ENCODE results near the gene SAP30. TPM values are rescaled to one million over a fixed set of nuclear protein-coding genes. Genes with fewer than 3 reads are reported as not detected.

SAP30 gene
- total RNA-seq, 4 donors from 2014 or later: 36.5 to 53.4 (median 41.9) TPM

DNA sequence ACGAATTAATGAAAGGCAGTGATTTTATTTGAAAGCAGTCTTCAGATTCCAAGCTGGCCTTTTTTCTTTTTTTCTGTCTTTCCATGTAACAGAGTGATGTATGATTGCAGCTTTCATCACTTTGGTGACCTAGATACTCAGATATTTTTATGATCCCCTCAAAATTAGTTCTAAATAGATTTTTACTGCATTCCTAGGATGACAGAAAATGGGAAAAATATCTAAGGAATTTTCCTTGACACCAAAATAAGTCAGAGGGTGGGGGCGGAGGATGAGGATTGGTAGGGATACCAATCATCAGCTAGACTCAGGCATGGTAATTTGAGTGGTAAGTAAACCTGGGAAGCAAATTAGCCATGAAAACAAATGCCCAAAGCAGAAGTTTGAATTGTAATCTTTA, 24.7 kb upstream of the SAP30 start:
- no peaks in the 10 kb centered on the region for H3K9me3 ChIP-seq
- no peak overlapping the region for H3K27ac ChIP-seq
- no peak overlapping the region for H3K4me3 ChIP-seq
- H3K4me1 ChIP-seq: no peaks in the 10 kb centered on the region
- H3K36me3 ChIP-seq: no peaks in the 10 kb centered on the region
- TF ChIP-seq, protein P1, sequence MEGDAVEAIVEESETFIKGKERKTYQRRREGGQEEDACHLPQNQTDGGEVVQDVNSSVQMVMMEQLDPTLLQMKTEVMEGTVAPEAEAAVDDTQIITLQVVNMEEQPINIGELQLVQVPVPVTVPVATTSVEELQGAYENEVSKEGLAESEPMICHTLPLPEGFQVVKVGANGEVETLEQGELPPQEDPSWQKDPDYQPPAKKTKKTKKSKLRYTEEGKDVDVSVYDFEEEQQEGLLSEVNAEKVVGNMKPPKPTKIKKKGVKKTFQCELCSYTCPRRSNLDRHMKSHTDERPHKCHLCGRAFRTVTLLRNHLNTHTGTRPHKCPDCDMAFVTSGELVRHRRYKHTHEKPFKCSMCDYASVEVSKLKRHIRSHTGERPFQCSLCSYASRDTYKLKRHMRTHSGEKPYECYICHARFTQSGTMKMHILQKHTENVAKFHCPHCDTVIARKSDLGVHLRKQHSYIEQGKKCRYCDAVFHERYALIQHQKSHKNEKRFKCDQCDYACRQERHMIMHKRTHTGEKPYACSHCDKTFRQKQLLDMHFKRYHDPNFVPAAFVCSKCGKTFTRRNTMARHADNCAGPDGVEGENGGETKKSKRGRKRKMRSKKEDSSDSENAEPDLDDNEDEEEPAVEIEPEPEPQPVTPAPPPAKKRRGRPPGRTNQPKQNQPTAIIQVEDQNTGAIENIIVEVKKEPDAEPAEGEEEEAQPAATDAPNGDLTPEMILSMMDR (IDR thresholded peaks at IDR 0.05): no peak
- TF ChIP-seq EP300 (IDR thresholded peaks at IDR 0.05) (no peak), POLR2A (IDR thresholded peaks at IDR 0.05) (no peak), POLR2AphosphoS5 (IDR thresholded peaks at IDR 0.05) (no peak)
- WGBS, 2 donors (ENCODE audit: low coverage in 1 of 2): 83 to 86% methylated on average over 1 to 2 of the region's 2 CpGs
- H3K27me3 ChIP-seq: no peaks in the 10 kb centered on the region
- ATAC-seq: no peak

DNA sequence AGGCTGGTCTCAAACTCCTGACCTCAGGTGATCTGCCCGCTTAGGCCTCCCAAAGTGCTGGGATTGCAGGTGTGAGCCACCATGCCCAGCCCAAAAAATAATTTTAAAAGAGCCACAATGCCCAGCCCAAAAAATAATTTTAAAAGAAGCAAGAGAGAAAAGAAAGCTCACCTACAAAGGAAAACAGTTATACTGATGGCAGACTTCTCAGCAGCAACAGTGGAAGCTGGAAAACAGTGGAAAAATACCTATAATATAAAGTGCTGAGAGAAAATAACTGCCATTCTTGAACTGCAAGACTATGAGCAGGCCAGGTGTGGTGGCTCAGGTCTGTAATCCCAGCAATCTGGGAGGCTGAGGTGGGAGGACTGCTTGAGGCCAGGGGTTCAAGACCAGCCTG, 23.3 kb upstream of the SAP30 start:
- no CpG with 5 or more reads among the region's 1 CpG for WGBS, 2 donors (ENCODE audit: low coverage in 1 of 2)
- Histone ChIP-seq H3K4me1 (no peaks in the 10 kb centered on the region), H3K4me3 (no peak overlapping the region), H3K9me3 (no peaks in the 10 kb centered on the region), H3K36me3 (no peaks in the 10 kb centered on the region), H3K27me3 (no peaks in the 10 kb centered on the region), H3K27ac (no peak overlapping the region)
- no peak for ATAC-seq
- no peak for TF ChIP-seq POLR2AphosphoS5 (IDR thresholded peaks at IDR 0.05)
- TF ChIP-seq POLR2A (IDR thresholded peaks at IDR 0.05): no peak

DNA sequence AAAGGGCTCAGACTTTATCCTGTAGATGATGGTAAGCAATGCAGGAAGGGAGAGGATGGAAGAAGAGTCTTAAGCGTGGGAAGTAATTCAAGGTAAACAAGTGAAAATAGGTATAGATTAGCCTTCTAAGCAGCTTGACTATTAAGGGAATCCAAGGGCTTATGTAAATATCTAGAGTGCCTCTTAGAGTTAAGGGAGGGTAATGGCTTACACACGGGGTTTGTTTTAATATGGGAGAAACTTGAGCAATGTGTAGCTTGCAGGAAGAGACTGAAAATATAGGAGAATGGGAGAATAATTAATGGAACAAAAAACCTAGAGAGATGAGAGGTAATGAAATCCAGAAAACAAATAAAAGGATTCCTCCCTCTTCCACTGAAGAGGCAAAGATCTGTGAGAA, 12.8 kb upstream of the SAP30 start:
- peaks cover 0 to 3% (median 0%) of the 10 kb centered on the region in 3 donors for H3K4me1 ChIP-seq
- no peak overlapping the region for H3K4me3 ChIP-seq
- H3K36me3 ChIP-seq: peaks cover 0 to 5% of the 10 kb centered on the region in 2 donors
- no peak for ATAC-seq
- no peaks in the 10 kb centered on the region for H3K9me3 ChIP-seq
- TF ChIP-seq, protein P1 (IDR thresholded peaks at IDR 0.05): no peak
- TF ChIP-seq EP300 (IDR thresholded peaks at IDR 0.05): no peak
- TF ChIP-seq POLR2AphosphoS5 (IDR thresholded peaks at IDR 0.05): no peak
- no peak for TF ChIP-seq POLR2A (IDR thresholded peaks at IDR 0.05)
- no peak overlapping the region for H3K27ac ChIP-seq
- WGBS, 2 donors (ENCODE audit: low coverage in 1 of 2): 53 to 74% methylated on average over 2 of the region's 2 CpGs
- H3K27me3 ChIP-seq: no peaks in the 10 kb centered on the region

- 37 to 54% methylated on average over 5 of the region's 5 CpGs for WGBS, 2 donors (ENCODE audit: low coverage in 1 of 2)
Measured at GRCh38 chr4:173360587-173361221, 10.1 kb upstream of the SAP30 start.

GRCh38 chr4:173362666-173363065, 8.1 kb upstream of the SAP30 start:
- H3K27me3 ChIP-seq: no peaks in the 10 kb centered on the region
- H3K27ac ChIP-seq: no peak overlapping the region
- no peak for TF ChIP-seq POLR2A (IDR thresholded peaks at IDR 0.05)
- peaks cover 0 to 19% (median 5%) of the 10 kb centered on the region in 3 donors for H3K4me1 ChIP-seq
- ATAC-seq: no peak
- H3K4me3 ChIP-seq: no peak overlapping the region
- H3K9me3 ChIP-seq: no peaks in the 10 kb centered on the region
- WGBS, 2 donors (ENCODE audit: low coverage in 1 of 2): 92 to 100% methylated on average over 1 to 2 of the region's 3 CpGs
- H3K36me3 ChIP-seq: peaks cover 0 to 5% of the 10 kb centered on the region in 2 donors

More at GRCh38 chr4:173360587-173361221, 10.1 kb upstream of the SAP30 start:
- TF ChIP-seq, protein P1 (IDR thresholded peaks at IDR 0.05): peak in 2 of 4 experiments; percentile 15 to 25
- no peak for TF ChIP-seq POLR2AphosphoS5 (IDR thresholded peaks at IDR 0.05)
- Histone ChIP-seq H3K27ac (no peak overlapping the region), H3K4me3 (no peak overlapping the region), H3K27me3 (no peaks in the 10 kb centered on the region), H3K4me1 (peaks cover 0 to 8% (median 0%) of the 10 kb centered on the region in 3 donors), H3K36me3 (peaks cover 0 to 5% of the 10 kb centered on the region in 2 donors), H3K9me3 (no peaks in the 10 kb centered on the region)
- ATAC-seq: no peak

DNA sequence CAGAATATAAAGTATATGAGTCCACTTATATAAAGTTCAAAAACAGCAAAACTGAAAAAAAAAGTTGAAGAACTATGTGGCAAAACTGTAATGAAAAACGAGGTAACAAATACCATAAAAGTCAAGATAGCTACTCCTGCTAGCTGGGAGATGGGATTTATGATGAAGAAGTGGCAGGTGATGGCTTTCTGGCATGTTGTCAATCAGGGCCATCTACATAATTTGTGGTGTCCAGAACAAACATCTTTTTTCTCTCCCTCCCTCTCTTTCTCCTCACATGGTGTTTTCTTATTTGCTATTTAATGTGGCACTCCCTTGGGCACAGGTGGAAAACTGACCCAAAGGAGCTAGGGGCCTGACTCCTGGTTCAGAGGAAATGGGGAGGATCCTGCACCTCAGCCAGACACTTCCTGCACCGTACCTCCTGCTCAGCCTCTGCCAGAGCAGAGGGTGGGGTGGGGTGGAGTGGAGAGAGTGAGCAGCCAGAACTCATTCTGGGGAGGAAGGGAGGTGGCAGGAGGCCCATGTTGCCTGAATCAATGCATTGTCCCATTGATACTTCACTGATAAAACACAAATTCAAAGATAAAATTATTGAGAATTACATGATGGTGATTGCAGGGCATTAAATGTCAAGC, 5.3 kb upstream of the SAP30 start:
- no peaks in the 10 kb centered on the region for H3K27me3 ChIP-seq
- 19 to 42% methylated on average over 2 of the region's 2 CpGs for WGBS, 2 donors (ENCODE audit: low coverage in 1 of 2)
- no peak overlapping the region for H3K4me3 ChIP-seq
- TF ChIP-seq EP300 (IDR thresholded peaks at IDR 0.05) (no peak), POLR2AphosphoS5 (IDR thresholded peaks at IDR 0.05) (no peak)
- peaks cover 0 to 35% (median 8%) of the 10 kb centered on the region in 3 donors for H3K4me1 ChIP-seq
- ATAC-seq: no peak
- H3K9me3 ChIP-seq: no peaks in the 10 kb centered on the region
- H3K36me3 ChIP-seq: no peaks in the 10 kb centered on the region
- peak overlapping the region in 2 of 4 donors; percentile 25 to 26 for H3K27ac ChIP-seq

Data from gastroesophageal sphincter (tissue), 4 donors.